ENCODE measurements around the gene STXBP4.

The STXBP4 gene

DNA sequence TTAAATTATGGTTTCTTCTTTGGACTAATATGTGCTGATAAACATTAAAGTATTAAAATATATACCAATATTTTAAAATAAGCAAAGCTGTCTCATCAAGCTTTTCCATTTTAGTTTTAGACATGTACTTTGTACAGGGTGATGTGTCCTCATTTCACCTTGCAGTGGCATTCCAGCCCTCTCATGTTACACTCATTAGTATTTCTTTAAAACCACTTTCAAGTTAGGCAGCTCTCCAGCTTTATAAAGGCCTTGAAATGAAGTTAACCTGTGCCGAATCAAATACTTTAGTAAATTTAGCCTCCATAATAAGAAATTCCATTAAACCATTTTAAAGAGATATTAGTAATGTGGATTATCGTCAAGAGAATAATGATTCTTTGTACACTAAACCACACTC, 188.6 kb downstream of the STXBP4 start:
- in situ Hi-C loops (cut with HindIII; ENCODE audit: low pct_unique_long_range_greater_than_20kb, low sequenced_read_pairs), result no loop called here
- DNase-seq (ENCODE audit: low read depth in 1 of 2, low spot score in 1 of 2), result peak in 1 of 2 experiments; percentile 65
- TF ChIP-seq JUND (IDR thresholded peaks at IDR 0.05; ENCODE audit: low read depth), result no peak

DNA sequence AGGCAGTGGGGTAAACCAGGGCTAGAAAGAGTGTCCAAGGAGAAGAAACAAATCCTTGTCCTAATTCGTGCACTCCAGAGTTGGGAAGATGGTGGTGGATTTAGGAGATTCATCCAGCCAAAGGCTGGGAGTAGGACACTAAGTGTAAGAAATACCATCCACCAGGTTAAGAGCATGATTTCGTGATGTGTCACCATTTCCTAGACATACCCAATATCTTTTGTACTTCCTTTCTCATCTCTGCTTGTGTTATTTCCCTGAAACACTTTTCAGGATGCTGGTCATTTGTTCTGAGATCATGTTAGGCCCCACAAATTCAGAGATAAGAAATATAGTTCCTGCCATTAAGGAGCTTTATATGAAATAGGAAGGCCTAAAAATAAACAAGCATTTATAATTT, 189.9 kb downstream of the STXBP4 start:
- no peak for DNase-seq (ENCODE audit: low read depth in 1 of 2, low spot score in 1 of 2)
- in situ Hi-C loops (cut with HindIII; ENCODE audit: low pct_unique_long_range_greater_than_20kb, low sequenced_read_pairs), result no loop called here
- no peak for TF ChIP-seq JUND (IDR thresholded peaks at IDR 0.05; ENCODE audit: low read depth)

- no peak for DNase-seq (ENCODE audit: low read depth in 1 of 2, low spot score in 1 of 2)
- TF ChIP-seq JUND (IDR thresholded peaks at IDR 0.05; ENCODE audit: low read depth), result no peak
- in situ Hi-C loops (cut with HindIII; ENCODE audit: low pct_unique_long_range_greater_than_20kb, low sequenced_read_pairs), result no loop called here
These were observed 190.7 kb downstream of the STXBP4 start for GRCh38 chr17:55159251-55159650.

DNA sequence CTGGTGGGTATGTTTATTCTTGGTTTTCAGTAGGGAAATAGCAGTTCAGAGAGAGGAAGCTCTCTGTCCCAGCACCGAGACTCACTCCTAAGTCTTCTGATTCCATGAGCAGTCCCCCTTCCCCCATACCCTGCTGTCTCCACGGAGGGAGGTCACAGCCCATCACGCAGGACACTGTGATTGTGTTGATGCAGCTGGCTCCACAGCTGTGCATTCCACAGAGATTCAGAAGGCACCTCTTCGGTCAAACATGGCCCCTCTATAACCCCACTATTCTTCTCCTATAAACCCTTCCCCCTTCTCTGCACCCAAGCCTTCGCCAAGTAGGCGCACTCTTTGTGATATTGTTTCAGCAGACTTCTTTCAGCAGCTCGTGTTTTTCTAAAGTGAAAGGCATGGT, 191.9 kb downstream of the STXBP4 start:
- no peak for DNase-seq (ENCODE audit: low read depth in 1 of 2, low spot score in 1 of 2)
- no peak for TF ChIP-seq JUND (IDR thresholded peaks at IDR 0.05; ENCODE audit: low read depth)
- in situ Hi-C loops (cut with HindIII; ENCODE audit: low pct_unique_long_range_greater_than_20kb, low sequenced_read_pairs), result no loop called here

- TF ChIP-seq JUND (IDR thresholded peaks at IDR 0.05; ENCODE audit: low read depth), result no peak
- no peak for DNase-seq (ENCODE audit: low read depth in 1 of 2, low spot score in 1 of 2)
These were observed 193.5 kb downstream of the STXBP4 start for GRCh38 chr17:55161935-55162555.

GRCh38 chr17:55162556-55162946, 194.0 kb downstream of the STXBP4 start:
- DNase-seq (ENCODE audit: low read depth in 1 of 2, low spot score in 1 of 2), result no peak
- TF ChIP-seq JUND (IDR thresholded peaks at IDR 0.05; ENCODE audit: low read depth), result no peak
- in situ Hi-C loops (cut with HindIII; ENCODE audit: low pct_unique_long_range_greater_than_20kb, low sequenced_read_pairs), result no loop called here

More at GRCh38 chr17:55161935-55162555, 193.5 kb downstream of the STXBP4 start:
- in situ Hi-C loops (cut with HindIII; ENCODE audit: low pct_unique_long_range_greater_than_20kb, low sequenced_read_pairs), result no loop called here

GRCh38 chr17:55163408-55163807, 194.8 kb downstream of the STXBP4 start:
- in situ Hi-C loops (cut with HindIII; ENCODE audit: low pct_unique_long_range_greater_than_20kb, low sequenced_read_pairs), result no loop called here
- DNase-seq (ENCODE audit: low read depth in 1 of 2, low spot score in 1 of 2), result no peak
- no peak for TF ChIP-seq JUND (IDR thresholded peaks at IDR 0.05; ENCODE audit: low read depth)

GRCh38 chr17:55166506-55166905, 197.9 kb downstream of the STXBP4 start:
- peak in 1 of 2 experiments; percentile 55 for DNase-seq (ENCODE audit: low read depth in 1 of 2, low spot score in 1 of 2)
- TF ChIP-seq JUND (IDR thresholded peaks at IDR 0.05; ENCODE audit: low read depth), result no peak
- in situ Hi-C loops (cut with HindIII; ENCODE audit: low pct_unique_long_range_greater_than_20kb, low sequenced_read_pairs), result no loop called here

GRCh38 chr17:55167024-55167725, 198.6 kb downstream of the STXBP4 start:
- DNase-seq (ENCODE audit: low read depth in 1 of 2, low spot score in 1 of 2), result no peak
- in situ Hi-C loops (cut with HindIII; ENCODE audit: low pct_unique_long_range_greater_than_20kb, low sequenced_read_pairs), result no loop called here
- TF ChIP-seq JUND (IDR thresholded peaks at IDR 0.05; ENCODE audit: low read depth), result no peak

DNA sequence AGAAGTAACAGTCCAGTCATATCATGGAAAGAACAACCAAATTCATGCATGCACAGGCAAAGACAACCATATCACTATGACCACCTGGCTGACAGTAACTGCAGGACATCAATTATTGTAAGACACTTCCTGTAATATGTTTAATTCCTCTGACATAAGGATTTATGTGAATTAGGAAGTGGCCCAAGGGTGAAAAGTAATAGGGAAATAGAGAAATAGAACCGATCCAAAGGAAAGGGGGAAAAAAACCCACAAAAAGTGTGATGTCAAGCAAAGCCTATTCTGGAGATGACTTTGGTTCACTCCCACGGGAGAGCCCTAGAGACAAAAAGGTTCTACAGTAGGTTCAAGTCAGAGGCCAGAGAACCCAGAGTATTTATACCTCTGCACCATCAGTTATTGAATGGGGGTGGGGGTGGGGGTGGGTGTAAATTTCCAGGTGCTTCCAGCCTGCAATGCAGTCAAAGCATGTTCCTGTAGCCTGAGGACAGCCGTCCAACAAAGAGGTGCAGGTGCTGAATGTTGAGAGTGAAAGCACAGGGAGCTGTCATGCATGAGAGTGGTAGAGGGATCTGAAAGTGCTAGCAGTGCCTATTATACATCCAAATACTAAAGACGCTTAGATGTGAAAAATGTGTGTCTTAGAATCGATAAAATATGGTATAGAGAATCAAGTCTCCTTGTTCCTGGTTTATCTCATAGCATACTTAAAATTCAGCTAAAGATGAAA, 200.6 kb downstream of the STXBP4 start:
- DNase-seq (ENCODE audit: low read depth in 1 of 2, low spot score in 1 of 2), result no peak

GRCh38 chr17:55171634-55172328, 203.2 kb downstream of the STXBP4 start:
- DNase-seq (ENCODE audit: low read depth in 1 of 2, low spot score in 1 of 2), result no peak
- in situ Hi-C loops (cut with HindIII; ENCODE audit: low pct_unique_long_range_greater_than_20kb, low sequenced_read_pairs), result no loop called here
- no peak for TF ChIP-seq JUND (IDR thresholded peaks at IDR 0.05; ENCODE audit: low read depth)

More for the DNA sequence above, 200.6 kb downstream of the STXBP4 start:
- no peak for TF ChIP-seq JUND (IDR thresholded peaks at IDR 0.05; ENCODE audit: low read depth)
- in situ Hi-C loops (cut with HindIII; ENCODE audit: low pct_unique_long_range_greater_than_20kb, low sequenced_read_pairs), result no loop called here

DNA sequence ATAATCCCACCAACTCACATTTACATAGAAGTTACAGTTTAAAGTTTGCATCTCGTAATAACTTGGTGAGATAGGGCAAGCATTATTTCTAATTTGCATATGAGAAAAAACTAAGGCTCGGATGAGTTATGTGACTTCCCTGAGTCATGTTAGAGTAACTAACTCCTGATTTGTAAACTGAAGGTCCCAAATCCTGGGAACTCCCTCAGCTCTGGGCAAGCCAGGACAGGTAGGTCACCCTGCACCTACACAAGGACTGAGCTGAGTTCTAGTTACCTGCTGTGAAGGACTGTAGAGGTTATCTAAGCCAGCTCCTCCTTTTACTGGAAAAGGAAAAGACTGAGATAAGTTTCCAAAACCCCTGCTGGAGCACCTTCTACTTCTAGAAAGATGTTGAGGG, 204.0 kb downstream of the STXBP4 start:
- in situ Hi-C loops (cut with HindIII; ENCODE audit: low pct_unique_long_range_greater_than_20kb, low sequenced_read_pairs), result no loop called here
- DNase-seq (ENCODE audit: low read depth in 1 of 2, low spot score in 1 of 2), result no peak
- TF ChIP-seq JUND (IDR thresholded peaks at IDR 0.05; ENCODE audit: low read depth), result no peak

All from T47D (cell line).